Measurements from ENCODE around the gene RGS10.

The RGS10 gene

DNA sequence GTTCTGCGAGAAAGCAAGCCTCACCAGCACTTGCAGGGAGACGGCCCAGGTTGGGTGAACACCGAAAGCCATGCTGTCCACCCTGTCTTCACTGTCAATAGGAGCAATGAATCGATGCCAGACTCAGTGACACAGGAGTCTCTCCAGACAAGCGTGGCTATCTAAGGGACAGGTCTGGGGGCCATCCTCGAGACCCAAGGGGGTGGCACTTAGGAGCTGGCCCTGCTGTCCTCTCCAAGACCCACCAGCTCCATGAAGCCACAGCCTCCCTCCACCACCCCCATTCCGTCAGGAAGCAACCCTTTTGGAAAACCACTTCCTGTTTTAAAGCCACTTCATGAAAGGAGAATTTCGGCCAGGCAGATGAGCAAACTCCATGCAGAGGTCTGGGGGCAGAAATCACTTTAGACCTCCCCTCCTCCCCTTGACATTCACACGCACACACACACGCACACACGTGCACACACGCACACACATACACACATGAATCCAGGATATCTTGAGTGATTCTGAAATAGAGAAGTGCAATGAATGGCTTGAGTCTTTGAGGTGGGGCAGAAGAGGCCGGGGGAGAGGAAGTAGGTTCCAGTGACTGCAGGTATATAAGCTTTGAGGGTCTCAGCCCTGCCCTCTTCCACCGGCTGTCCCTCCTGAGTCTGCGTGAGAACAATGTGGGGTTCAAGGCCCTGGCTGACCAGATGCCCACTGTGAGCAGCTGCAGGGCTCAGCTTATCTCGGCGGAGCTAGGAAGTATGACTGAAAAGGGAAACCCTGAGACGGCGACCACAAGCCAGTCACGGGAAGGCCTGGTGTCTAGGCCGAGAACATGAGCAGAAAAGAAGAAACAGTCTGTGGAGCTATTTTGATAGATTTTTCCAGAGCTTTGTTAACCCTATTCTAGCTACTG is 25.0 kb downstream of the RGS10 start:
- DNase-seq = peak; percentile 78

DNA sequence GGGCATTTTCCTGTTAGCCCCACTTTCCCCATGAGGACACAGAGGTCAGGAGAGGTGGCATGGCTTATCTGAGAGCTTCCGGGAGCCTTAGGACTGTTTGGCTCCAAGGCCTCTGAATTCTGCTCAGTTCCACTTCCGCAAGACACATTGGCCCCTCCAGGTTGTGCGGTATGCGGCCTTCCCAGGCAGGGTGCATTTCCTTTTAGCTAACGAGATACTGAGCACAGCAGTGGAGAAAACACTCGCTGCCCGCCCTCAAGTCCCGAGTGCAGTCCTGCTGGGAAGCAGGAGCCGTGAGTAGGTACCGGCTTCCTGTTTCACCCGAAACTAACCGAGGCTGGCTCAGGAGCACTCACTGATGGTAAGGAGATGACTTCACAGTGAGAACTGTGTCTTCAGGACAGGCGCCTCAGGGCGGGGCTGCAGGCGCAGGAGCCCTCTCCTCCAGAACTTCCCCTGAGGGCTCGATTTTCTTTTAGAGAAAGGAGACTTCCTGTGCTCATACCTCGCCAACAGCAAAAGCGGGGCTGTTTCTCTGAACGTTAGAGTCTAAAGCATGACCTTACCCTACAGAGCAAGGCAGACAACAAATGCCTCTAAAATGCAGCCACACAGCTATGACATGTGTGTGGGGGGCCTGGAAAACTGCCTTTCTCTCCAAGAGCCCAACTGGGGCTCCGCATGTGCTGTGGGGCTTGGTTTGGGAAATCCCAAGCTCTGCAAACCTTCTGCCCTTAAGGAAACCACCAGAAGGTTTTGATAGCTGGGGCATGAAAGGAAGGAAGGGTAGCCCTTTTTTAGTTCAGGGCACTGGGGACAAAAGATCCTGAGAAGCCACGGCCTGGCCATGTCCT is 25.9 kb downstream of the RGS10 start:
- DNase-seq = peak; percentile 67

- DNase-seq = no peak
Observed at GRCh38 chr10:119515511-119516045, 26.9 kb downstream of the RGS10 start.

GRCh38 chr10:119514819-119515218 is 27.7 kb downstream of the RGS10 start:
- DNase-seq = no peak

- no peak for DNase-seq
Observed at GRCh38 chr10:119511828-119512515, 30.5 kb downstream of the RGS10 start.

DNA sequence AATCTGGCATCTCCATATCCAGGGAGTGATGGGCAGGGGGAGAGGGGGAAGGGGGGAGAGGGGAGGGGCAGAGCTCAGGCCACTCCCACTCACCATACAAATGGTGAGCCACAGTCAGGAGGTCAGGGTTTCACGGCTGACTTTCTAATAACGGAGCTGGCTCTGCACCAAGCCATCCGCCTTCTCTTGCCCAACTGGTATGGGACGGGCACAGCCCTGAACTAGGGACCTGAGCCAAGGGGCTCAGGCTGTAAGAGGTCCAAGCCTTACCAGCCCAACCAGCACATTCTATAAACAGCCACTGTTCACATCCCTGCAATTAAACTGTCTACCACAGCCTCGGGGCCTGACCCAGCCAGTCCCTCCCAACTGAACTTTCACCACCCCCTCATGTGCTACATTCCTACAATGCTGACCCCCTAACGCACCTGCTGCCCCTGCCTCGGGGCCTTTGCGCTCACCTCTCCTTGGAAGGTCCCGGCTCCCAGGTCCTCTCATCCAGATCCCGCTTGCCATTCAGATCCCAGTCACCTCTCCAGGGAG is 32.5 kb downstream of the RGS10 start:
- no peak for DNase-seq

- DNase-seq = no peak
Observed at GRCh38 chr10:119507115-119507514, 35.4 kb downstream of the RGS10 start.

GRCh38 chr10:119505588-119506315 is 36.8 kb downstream of the RGS10 start:
- DNase-seq = peak; percentile 40

DNA sequence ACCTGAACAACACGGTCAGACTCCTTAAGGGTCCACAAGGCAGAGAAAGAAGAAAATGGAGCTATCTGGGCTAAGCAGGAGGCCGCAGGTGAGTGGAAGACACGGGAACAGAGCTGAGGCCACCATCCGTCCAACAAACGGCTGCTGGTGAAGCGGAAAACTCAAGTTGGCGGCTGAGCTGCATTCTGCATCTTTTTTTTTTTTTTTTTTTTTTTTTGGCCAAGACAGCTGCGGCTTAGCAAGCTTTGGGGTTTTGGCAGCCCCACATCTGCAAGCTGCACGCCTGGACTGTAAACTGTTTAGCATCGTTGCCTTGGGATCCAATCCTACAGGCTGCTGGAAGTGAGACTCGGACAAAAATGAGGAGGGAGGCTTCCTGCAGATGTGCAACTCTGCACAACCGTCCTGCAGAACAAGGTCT is 37.4 kb downstream of the RGS10 start:
- DNase-seq = peak; percentile 27

GRCh38 chr10:119504651-119505050 is 37.9 kb downstream of the RGS10 start:
- DNase-seq = no peak

DNA sequence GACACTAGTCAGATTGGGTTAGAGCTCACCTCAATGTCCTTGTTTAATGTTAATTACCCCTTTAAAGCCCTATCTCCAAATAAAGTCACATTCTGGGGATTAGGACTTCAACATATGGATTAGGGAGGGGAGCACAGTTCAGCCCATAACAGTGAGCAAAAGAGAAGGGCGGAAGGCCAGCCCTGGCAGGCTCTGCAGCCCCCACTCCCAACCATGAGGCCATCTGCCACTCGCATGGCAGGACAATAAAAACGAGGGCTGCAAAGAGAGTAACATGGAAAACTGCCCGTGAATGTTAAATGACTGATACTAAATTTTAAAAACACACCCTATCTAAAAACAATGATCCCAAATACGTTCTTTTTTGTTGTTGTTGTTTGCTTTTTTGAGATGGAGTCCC is 38.7 kb downstream of the RGS10 start:
- no peak for DNase-seq

- DNase-seq = no peak
Observed at GRCh38 chr10:119502618-119503155, 39.8 kb downstream of the RGS10 start.

DNA sequence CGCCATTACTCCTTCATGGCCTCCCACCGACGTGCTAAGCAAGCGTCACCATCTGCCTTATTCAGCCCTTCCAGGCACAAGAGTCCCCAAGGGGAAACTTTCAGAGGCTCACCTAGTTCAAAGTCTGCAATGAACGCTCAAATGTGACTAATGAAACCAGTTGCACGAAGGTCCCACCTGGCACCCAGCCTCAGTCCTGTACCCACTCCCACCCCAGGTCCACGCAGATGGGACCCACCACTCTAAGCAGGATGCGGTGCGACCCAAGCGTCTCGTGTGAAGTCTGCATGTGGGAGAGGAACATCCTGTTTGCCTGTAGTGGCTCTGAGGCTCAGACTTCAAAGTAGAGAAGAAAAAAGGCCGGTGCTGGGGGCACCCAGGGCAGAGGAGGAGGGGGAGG is 40.3 kb downstream of the RGS10 start:
- no peak for DNase-seq

DNA sequence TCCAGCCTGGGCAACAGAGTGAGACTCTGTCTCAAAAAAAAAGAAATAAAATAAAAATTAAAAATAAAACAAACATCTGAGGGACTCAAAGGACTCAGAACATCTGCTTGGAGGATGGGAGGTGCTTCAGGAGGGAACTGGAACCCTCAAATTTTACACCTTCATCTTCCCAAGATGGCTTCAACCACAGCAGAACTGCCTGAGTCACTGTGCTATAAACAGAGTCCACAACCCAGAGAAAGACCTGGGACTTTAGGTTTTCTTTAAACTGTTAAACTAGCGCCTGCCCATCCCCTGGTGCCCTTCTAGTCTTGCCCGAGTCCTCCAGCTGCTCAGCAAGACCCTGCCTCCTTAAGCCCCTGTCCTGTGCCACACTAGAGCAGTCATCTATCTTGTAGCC is 40.8 kb downstream of the RGS10 start:
- DNase-seq = no peak

- DNase-seq = no peak
Observed at GRCh38 chr10:119500821-119501220, 41.7 kb downstream of the RGS10 start.

GRCh38 chr10:119500123-119500795 is 42.3 kb downstream of the RGS10 start:
- DNase-seq = peak; percentile 55

DNA sequence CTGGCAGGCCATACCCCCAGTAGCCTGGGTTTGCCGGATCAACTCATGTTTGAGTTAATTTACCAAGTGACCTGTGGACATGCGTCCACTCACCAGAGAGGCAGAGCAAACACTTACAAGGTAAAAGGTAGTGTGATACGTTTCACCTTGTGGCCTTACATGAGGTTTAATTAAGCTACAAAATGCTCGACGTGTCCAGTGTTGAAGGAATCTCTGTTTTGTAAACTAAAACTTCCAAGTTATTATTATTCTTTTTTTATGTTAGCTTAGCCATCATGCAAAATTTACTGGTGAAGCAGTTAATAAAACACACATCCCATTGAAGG is 42.9 kb downstream of the RGS10 start:
- DNase-seq = no peak

DNA sequence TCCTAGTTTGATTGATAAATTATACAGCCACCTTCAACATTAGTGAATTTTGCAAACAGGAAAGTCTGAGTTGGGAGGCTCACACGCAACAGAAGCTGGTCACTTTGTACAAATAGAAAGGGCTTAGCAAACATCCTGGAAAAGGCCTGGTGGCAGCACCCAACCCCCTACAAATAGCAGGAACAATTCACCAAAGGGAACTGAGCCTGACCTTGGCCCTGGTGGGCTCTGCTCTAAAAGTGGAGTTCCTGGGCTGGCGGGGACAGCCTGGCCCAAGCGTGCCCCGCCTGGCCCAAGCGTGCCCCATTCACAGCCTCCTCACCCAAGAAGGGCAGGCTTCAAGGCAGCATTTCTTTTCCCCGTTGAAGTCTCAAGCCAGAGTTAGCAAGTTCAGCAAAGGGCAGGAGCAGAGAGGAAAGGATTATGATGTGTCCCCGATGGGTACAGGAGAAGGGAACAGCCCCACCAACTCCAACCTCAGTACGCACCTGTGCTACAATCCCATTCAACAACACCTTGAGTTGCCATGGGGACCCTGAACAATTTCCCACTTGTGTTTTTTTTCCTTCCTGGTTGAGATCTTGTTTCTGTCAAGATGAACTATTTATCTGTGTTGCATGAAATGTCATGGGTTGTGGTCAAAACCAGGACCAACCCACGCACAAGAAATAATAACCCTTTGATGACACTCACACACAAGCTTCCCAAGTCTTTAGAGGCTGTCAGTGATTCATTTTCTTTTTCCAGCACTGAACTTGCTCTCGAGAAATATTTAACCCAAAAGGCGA is 43.4 kb downstream of the RGS10 start:
- peak; percentile 52 for DNase-seq

DNA sequence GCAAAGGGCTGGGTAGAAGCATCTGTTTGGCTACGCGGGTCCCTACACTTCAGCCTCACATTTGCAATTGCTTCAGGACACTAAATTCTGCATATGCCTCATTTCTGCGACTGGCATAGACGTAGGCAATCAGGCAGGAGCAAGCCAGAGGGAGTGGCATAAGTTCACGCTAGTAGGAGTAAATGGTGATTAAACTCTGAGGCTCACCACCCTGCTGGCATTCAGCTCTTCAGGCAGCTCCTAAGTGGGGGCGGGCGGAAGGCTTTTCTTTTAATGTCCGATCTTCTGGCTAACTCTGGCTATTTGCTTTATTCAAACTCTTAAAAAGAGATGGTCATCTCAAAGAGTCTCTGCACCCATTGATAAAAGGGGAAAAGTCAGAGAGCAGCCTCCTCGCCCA is 45.3 kb downstream of the RGS10 start:
- DNase-seq = no peak

- DNase-seq = no peak
Observed at GRCh38 chr10:119496273-119496672, 46.2 kb downstream of the RGS10 start.

Measured in fibroblast of skin of right quadriceps (primary cell).